GM13977 (cell line): ENCODE results near the gene EFR3B.

ENCODE experiments used
- DNase-seq: peaks from one replicate; pipeline ENCODE4 v3.0.0; 2012; ENCODE audit warnings: low spot score
- CTCF ChIP-seq: IDR thresholded peaks from 2 replicates; pipeline ENCODE4 v1.5.1; 2012; ENCODE audit warnings: mild to moderate bottlenecking, control low read depth; ENCODE audit not compliant: insufficient read depth; ENCODE audit errors: extremely low read depth, missing control alignments
- in situ Hi-C: fragments of 300-500 bp; cut with MboI; formaldehyde crosslinking; loops from one replicate; pipeline ENCODE4 v1.12.0; 2022; ENCODE audit warnings: low sequenced_read_pairs, low pct_unique_long_range_greater_than_20kb, mixed read lengths, inconsistent platforms; ENCODE audit not compliant: unreplicated experiment

Gene EFR3B

DNA sequence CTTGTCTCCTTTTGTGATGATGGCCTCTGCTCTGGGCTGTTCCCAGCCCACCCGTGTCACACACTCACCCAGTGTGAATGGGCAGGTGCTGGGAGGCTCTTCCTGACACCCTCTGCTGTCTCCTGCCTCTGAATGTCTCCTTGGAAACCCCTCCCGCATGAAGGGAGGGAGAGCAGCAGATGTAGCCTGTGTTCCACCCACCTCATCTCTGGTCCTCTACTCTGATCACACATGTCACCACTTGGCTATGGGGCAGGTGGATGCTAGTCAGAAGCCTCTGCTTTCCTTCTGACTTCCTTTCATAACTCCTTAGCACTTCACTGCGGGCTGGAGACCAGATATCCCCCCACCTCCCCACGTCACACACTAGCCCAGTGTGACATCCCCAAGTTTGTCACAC, 23.9 kb downstream of the EFR3B start:
- no peak for TF ChIP-seq CTCF
- DNase-seq, result no peak
- in situ Hi-C loops, result no loop called here

DNA sequence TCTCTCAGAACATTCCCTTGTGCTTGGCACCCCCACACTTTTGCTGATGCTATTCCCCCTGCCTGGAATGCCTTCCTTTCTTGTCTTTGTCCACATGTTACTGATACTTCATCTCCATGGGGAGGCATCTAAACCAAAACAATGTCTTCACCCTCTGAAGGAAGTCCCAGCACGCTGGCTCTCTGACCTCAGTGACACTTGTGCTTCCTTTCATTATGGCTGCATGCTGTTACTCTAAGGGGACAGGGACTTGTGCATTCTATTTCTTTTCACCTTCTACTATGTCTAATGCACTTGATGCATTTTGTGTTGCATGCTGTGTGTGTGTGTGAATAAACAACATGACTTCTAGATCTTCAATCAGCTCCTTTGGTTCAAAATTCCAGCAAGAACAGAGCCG, 24.6 kb downstream of the EFR3B start:
- no peak for DNase-seq
- TF ChIP-seq CTCF, result no peak
- in situ Hi-C loops, result no loop called here

DNA sequence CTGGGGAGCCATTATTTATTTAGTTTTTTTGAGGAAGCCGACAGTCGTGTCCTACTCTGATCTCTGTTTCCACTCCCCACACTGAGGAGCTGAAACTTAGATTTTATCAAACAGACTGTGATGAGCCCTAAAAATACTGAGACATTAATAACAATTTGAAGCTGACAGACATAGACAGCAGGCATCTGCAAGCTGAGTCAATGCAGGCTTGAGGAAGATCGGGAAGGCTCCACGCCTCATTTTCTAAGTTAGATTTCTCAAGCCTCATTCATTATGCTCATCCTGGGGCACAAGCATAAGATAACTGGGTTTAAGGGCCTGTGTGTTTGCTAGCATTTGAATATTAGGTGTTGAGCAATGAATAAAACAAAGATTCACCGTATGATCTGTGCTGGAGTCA, 26.3 kb downstream of the EFR3B start:
- no peak for DNase-seq
- in situ Hi-C loops, result no loop called here
- TF ChIP-seq CTCF, result no peak

GRCh38 chr2:25071966-25072365, 30.1 kb downstream of the EFR3B start:
- DNase-seq, result no peak
- in situ Hi-C loops, result no loop called here
- no peak for TF ChIP-seq CTCF

GRCh38 chr2:25072606-25073005, 30.7 kb downstream of the EFR3B start:
- no peak for DNase-seq
- TF ChIP-seq CTCF, result no peak
- in situ Hi-C loops, result no loop called here

- TF ChIP-seq CTCF, result no peak
- in situ Hi-C loops, result no loop called here
- DNase-seq, result no peak
Observed at GRCh38 chr2:25073025-25073424, 31.1 kb downstream of the EFR3B start.

GRCh38 chr2:25073914-25074313, 32.0 kb downstream of the EFR3B start:
- TF ChIP-seq CTCF, result no peak
- no peak for DNase-seq
- in situ Hi-C loops, result no loop called here
